GM18505 (cell line): Measurements from ENCODE around the gene USP49.

Experiments
- ATAC-seq: cut with Tn5 transposase; IDR thresholded peaks from one replicate; pipeline ENCODE4 v1.9.1; 2021; ENCODE audit not compliant: unreplicated experiment
- POLR2A ChIP-seq: IDR thresholded peaks from 4 replicates; pipeline ENCODE4 v1.6.1; 2011; ENCODE audit warnings: borderline replicate concordance; ENCODE audit not compliant: insufficient read depth, insufficient read length; ENCODE audit errors: extremely low read depth

The USP49 gene

GRCh38 chr6:41757271-41757670, 137.9 kb downstream of the USP49 start:
- ATAC-seq = no peak
- no peak for TF ChIP-seq POLR2A

GRCh38 chr6:41756354-41756753, 138.8 kb downstream of the USP49 start:
- ATAC-seq = no peak
- TF ChIP-seq POLR2A = no peak

- TF ChIP-seq POLR2A = no peak
Measured at GRCh38 chr6:41755895-41756294, 139.3 kb downstream of the USP49 start.

DNA sequence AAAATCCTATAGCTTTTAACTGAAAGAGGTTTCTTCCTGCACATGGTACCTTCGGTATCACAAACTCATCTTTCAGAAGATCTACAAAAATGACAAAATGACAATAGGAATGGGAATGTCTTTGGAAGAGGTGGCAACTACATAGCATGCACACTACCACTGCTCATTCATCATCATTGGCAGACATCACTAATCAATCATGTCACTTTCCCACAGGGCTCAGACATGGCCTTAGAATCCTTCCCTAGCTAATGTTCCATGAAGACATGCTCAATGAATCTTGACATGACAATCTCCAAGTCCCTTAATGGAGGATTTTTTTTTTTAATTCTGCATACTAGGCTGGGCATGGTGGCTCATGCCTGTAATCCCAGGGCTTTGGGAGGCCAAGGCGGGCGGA, 144.8 kb downstream of the USP49 start:
- TF ChIP-seq POLR2A = no peak
- no peak for ATAC-seq

More at GRCh38 chr6:41755895-41756294, 139.3 kb downstream of the USP49 start:
- no peak for ATAC-seq

- no peak for ATAC-seq
- TF ChIP-seq POLR2A = no peak
Measured at GRCh38 chr6:41748542-41748941, 146.6 kb downstream of the USP49 start.

- no peak for ATAC-seq
- TF ChIP-seq POLR2A = no peak
Measured at GRCh38 chr6:41748102-41748477, 147.1 kb downstream of the USP49 start.

DNA sequence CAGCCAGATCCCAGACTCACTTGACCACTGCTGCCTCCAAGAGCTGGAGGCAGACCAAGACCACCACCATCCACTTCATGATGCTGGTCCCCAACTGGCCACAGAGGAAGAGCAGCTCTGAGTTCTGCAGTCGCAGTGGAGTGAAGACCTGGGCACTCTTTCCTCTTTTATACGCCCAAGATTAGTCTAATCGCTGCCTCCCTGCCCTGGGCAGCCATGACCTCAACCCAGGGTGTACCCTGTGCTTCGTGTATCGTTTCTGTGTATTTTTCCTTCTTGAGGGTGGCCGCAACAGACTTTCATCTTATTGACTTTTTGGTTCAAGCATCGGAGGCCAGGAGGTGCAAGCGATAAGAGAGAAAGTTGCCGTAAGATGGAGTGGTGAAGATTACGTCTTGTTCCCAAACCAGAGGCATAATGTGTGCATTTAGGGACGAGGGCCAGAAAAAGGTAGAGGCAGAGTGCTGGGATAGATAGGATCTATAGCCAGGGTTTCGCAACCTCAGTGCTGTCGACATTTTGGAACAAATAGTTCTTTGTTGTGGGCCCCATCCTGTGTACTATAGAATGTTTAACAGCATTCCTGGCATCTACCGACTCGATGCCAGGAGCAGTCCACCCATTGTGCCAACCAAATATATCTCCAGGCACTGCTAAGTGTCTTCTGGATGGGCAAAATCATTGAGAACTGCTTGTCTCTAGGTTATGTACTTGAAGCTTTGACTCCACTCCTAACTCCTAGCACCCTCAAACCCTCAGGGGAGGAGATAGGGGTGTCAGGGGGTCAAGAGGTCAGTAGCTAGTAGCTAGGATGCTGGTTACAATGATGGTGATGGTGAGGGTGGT, 147.7 kb downstream of the USP49 start, which contains the start of gene PGC:
PGC (minus strand) TSS at position 142 of the 846 bp plus-strand sequence; CDS start at position 79, 63 bp downstream.
- ATAC-seq = no peak
- TF ChIP-seq POLR2A = no peak

- TF ChIP-seq POLR2A = no peak
- no peak for ATAC-seq
Measured at GRCh38 chr6:41746107-41746506, 149.1 kb downstream of the USP49 start.

- TF ChIP-seq POLR2A = no peak
- no peak for ATAC-seq
Measured at GRCh38 chr6:41744236-41744787, 150.9 kb downstream of the USP49 start.

- no peak for TF ChIP-seq POLR2A
- ATAC-seq = no peak
Measured at GRCh38 chr6:41743406-41744235, 151.6 kb downstream of the USP49 start.

DNA sequence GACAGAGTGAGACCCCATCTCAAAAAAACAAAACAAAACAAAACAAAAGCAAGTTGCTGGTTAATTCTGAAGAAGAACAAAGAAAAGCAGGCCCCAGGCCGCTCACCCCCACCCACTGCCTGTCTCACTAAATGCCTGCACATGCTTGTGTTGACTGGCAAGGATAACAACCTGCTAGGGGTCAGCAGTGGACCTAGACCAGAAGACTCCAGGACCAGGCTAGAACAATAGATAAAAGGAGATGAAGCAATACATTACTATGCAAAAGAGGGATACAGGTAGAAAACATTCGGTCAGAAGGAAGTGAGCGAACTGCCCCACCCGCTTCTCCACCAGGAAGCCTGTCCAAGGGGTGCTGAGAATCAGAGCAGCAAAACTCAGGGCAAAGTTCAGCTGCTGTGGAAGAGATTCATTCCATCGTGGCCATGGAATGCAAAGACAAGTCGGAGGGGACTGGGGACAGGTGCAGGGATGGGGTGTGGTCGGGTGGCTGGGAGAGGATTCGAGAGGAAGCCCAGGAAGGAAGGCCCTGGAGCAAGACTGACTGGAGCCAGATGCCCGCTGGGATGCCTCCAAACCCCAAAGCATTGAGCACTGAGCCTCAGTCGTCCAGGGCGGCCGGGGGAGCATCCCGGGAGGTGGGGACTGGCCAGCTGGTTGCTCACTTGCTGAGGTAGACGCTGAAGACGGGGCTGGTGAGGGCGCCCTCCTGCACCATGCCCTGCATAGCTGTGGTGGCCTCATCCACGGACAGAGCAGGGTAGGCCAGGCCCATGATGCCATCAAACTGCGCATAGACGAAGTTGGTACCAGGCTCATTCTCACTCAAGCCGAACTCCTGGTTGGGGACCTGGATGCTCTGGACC, 153.3 kb downstream of the USP49 start:
- TF ChIP-seq POLR2A = no peak
- ATAC-seq = no peak

GRCh38 chr6:41740366-41741162, 154.6 kb downstream of the USP49 start:
- TF ChIP-seq POLR2A = no peak
- no peak for ATAC-seq
